Activated B cell treated with CpG ODN at 0.5 μM for 24 hours (primary cell): ENCODE results near the gene APOA5. TPM values are rescaled to one million over a fixed set of nuclear protein-coding genes. Genes with fewer than 3 reads are reported as not detected.

ENCODE experiments used
- ATAC-seq: fragments of 200-7000 bp; cut with Tn5 transposase; one replicate; pipeline ENCODE4 v1.10.0; 2021; ENCODE audit warnings: low read depth, mild to moderate bottlenecking, moderate library complexity
- CTCF ChIA-PET: fragments of 350-600 bp; sonication (Branson Sonifier 250); formaldehyde crosslinking; loops from one replicate; lab custom pipeline; 2021; ENCODE audit warnings: antibody characterized with exemption; lab: Charles Lee
- POLR2A ChIA-PET: fragments of 350-600 bp; sonication (Branson Sonifier 250); formaldehyde crosslinking; loops from one replicate; lab custom pipeline; 2021; ENCODE audit warnings: antibody characterized with exemption; lab: Charles Lee
- DNase-seq: peaks from one replicate; pipeline ENCODE4 v3.0.0; 2022
- H3K27ac Mint-ChIP-seq: one replicate; pipeline ENCODE4 v1.8.0; 2020; ENCODE audit warnings: mixed read lengths
- H3K27me3 Mint-ChIP-seq: one replicate; pipeline ENCODE4 v1.8.0; 2021; ENCODE audit warnings: mixed read lengths
- H3K36me3 Mint-ChIP-seq: one replicate; pipeline ENCODE4 v1.8.0; 2021; ENCODE audit warnings: low read depth, mixed read lengths
- H3K4me1 Mint-ChIP-seq: one replicate; pipeline ENCODE4 v1.8.0; 2021; ENCODE audit warnings: mixed read lengths
- H3K4me3 Mint-ChIP-seq: one replicate; pipeline ENCODE4 v1.8.0; 2020; ENCODE audit warnings: mild to moderate bottlenecking, mixed read lengths
- H3K9me3 Mint-ChIP-seq: one replicate; pipeline ENCODE4 v1.8.0; 2020; ENCODE audit warnings: mixed read lengths
- intact Hi-C: fragments of 100-400 bp; cut with micrococcal nuclease; formaldehyde crosslinking; loops from one replicate; pipeline ENCODE4 v1.15.1; 2024
- total RNA-seq: library from RNA; stranded (reverse); gene quantifications from 2 replicates; pipeline ENCODE4 v1.2.3, GENCODE V29; 2022
- TF ChIP-seq, protein P1 (sequence below): fragments of 200-600 bp; IDR thresholded peaks from one replicate; pipeline ENCODE4 v1.8.0; 2022; ENCODE audit warnings: antibody characterized with exemption, mild to moderate bottlenecking

The APOA5 gene
- total RNA-seq, 1 donor from 2014 or later: not detected

DNA sequence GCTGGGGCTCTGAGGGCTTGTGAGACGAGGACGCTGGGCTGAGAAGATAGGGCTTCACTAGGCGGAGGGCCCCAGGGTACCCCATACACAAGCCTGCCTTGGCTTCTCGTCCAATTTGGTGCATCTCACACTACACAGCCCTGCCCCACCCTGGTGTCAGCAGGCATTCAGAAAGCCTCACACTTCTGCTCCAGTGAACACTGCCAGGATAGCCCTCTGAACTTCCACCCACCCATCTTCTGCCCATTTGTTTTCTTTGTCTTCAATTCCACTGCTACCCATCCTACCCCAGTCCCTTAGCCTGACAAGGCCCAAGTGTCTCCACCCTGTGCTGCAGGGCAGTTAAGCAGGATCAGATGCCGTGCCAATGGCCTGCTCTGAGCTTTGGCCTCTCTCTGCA lies 17.0 kb downstream of the APOA5 start:
- H3K36me3 Mint-ChIP-seq: peaks cover 48% of the 10 kb centered on the region
- no peak overlapping the region for H3K27ac Mint-ChIP-seq
- TF ChIP-seq, protein P1, sequence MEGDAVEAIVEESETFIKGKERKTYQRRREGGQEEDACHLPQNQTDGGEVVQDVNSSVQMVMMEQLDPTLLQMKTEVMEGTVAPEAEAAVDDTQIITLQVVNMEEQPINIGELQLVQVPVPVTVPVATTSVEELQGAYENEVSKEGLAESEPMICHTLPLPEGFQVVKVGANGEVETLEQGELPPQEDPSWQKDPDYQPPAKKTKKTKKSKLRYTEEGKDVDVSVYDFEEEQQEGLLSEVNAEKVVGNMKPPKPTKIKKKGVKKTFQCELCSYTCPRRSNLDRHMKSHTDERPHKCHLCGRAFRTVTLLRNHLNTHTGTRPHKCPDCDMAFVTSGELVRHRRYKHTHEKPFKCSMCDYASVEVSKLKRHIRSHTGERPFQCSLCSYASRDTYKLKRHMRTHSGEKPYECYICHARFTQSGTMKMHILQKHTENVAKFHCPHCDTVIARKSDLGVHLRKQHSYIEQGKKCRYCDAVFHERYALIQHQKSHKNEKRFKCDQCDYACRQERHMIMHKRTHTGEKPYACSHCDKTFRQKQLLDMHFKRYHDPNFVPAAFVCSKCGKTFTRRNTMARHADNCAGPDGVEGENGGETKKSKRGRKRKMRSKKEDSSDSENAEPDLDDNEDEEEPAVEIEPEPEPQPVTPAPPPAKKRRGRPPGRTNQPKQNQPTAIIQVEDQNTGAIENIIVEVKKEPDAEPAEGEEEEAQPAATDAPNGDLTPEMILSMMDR: no peak
- H3K4me3 Mint-ChIP-seq: no peak overlapping the region
- CTCF ChIA-PET: interaction anchor here (2.1 kb wide), 1 partner anchor 17 kb away, joined by 6 read pairs; the partner anchor contains the start of gene APOA5
- intact Hi-C loops: loop anchor here (5.0 kb wide), 2 partner anchors 78 to 323 kb away; partner anchors contain the start of gene SIK3
- POLR2A ChIA-PET: interaction anchor here (0.6 to 7.4 kb wide), 3 partner anchors 12 to 61 kb away, joined by 4 to 52 read pairs (median 6); partner anchors contain the start of gene ZPR1
- no peaks in the 10 kb centered on the region for H3K27me3 Mint-ChIP-seq
- ATAC-seq: no peak
- no peaks in the 10 kb centered on the region for H3K9me3 Mint-ChIP-seq
- H3K4me1 Mint-ChIP-seq: peaks cover 34% of the 10 kb centered on the region
- DNase-seq: no peak

DNA sequence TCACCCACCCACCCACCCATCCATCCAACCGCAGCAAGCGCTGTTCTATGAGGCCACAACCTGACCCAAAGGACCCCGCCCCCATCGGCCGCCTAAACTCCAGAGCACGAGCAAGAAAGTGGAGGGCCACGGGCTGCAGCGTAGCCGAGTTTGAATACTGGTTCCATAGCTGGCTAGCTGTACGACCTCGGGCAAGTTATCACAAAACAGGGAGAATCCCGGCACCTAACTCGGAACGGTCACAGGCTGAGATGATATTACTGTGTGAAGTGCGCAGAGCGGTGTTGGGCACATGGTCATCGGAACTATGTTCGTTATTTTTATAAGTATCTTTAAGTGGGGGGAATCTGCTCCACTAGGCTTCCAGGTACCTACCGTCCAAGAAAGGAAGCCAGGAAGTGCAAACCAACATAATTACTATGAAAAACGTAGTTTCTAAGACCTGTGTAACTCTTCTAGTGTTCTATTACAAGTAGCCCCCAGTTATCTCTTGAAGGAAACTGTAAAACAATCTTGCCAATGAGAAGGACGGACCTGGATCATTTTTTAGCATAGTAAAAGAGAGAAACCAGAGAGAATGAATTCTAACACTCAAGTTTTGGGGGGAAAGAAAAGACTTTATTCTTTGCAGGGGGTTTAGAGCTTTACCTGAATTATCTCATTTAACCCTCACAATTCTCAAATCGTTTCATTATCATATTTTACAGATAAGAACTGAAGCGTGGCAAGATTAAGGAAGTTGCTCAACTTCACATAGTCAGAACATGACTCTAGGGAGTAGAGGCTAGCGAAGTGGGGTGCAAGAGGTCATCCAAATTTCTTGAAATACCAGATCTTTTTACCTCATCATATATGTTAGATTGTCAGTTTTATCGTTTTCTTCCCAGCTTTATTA lies 18.2 kb downstream of the APOA5 start:
- peaks cover 37% of the 10 kb centered on the region for H3K4me1 Mint-ChIP-seq
- DNase-seq: no peak

DNA sequence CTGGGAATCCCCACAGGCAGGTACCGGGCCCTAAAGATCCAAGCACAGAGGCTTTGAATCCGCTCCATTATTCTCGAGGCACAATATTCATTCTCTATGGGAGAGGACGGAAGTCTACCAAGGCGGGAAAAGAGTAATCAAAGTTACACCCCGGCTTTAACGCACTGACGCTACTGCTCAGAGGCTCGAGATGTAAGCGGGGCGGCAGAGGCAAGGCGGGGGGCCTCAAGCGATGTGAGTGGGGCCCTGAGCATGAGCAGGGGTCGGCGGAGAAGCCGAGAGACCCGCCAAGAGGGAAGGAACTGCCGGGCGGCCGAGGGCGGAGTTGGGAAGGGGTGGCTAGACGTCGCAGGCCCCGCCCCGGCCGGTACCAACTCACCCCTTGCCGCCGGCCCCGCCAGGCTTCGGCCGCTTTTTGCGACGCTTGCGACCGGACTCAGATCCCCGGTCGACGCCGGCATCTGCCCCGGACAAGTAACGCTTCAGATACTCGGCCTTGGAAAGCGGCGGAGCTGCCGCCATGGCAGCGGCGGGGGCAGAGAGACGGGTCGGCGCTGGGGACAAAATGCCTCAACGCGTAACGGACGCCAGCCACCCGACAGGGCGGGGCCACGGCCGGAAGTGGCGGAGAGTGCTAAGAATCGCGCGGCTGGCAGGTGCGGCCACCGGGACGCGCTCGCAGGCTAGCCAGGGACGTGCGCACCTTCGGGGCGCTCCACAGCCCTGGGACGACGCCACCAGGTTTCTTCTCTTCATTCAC lies 19.1 kb downstream of the APOA5 start, which contains the start of gene BUD13:
Gene BUD13, minus strand, starts transcription at position 545 of the 760 bp plus-strand sequence. Its CDS starts 23 bp downstream, at position 522.
- Mint-ChIP-seq H3K27ac (peak within 1 kb of the TSS; percentile 96), H3K27me3 (no peaks in the 10 kb centered on the region), H3K36me3 (peaks cover 38% of the 10 kb centered on the region), H3K9me3 (no peaks in the 10 kb centered on the region), H3K4me1 (peaks cover 37% of the 10 kb centered on the region), H3K4me3 (peak within 1 kb of the TSS; percentile 98)
- peak; percentile 96 for DNase-seq
- TF ChIP-seq, protein P1: no peak
- ATAC-seq: peak; percentile 89
- ChIA-PET CTCF (interaction anchor here (0.6 to 2.1 kb wide), 2 partner anchors 15 to 19 kb away, joined by 3 to 6 read pairs; partner anchors contain the start of gene APOA5), POLR2A (interaction anchor here (0.5 to 7.4 kb wide), 8 partner anchors 12 to 459 kb away, joined by 3 to 52 read pairs (median 4); partner anchors contain the start of genes PAFAH1B2, PCSK7 and ZPR1)
- intact Hi-C loops: loop anchor here (1.0 to 5.0 kb wide), 7 partner anchors 16 to 555 kb away; partner anchors contain the start of genes CEP164, SIDT2, SIK3 and ZPR1

More for the DNA sequence above, 18.2 kb downstream of the APOA5 start:
- Mint-ChIP-seq H3K4me3 (peak overlapping the region; percentile 98), H3K27ac (peak overlapping the region; percentile 96), H3K9me3 (no peaks in the 10 kb centered on the region), H3K36me3 (peaks cover 43% of the 10 kb centered on the region), H3K27me3 (no peaks in the 10 kb centered on the region)
- intact Hi-C loops: loop anchor here (1.0 to 5.0 kb wide), 7 partner anchors 15 to 554 kb away; partner anchors contain the start of genes CEP164, SIDT2, SIK3 and ZPR1
- ATAC-seq: peak; percentile 20
- ChIA-PET POLR2A (interaction anchor here (0.6 to 7.4 kb wide), 7 partner anchors 11 to 458 kb away, joined by 3 to 52 read pairs (median 5); partner anchors contain the start of genes PAFAH1B2, PCSK7 and ZPR1), CTCF (interaction anchor here (0.6 to 2.1 kb wide), 2 partner anchors 14 to 18 kb away, joined by 3 to 6 read pairs; partner anchors contain the start of gene APOA5)
- TF ChIP-seq, protein P1: no peak

DNA sequence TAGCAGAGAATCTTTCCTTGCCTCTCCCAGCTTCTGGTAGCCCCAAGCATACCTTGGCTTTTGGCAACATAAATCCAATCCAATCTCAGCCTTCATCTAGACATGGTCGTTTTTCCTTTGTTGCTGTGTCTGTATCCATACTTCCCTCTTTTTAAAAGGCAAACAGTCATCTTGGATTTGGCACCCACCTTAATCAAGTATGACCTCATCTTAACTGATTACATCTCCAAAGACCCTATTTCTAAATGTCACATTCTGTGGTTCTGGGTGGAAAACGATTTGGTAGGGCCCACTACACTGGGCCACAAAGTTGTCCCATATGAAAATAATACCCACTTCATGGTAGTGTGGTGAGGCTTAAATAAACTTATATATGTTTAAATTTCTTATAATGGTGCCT lies 19.7 kb downstream of the APOA5 start:
- H3K4me1 Mint-ChIP-seq: peaks cover 37% of the 10 kb centered on the region
- H3K4me3 Mint-ChIP-seq: peak overlapping the region; percentile 98
- TF ChIP-seq, protein P1: no peak
- H3K27me3 Mint-ChIP-seq: no peaks in the 10 kb centered on the region
- POLR2A ChIA-PET: interaction anchor here (0.9 to 7.4 kb wide), 3 partner anchors 15 to 556 kb away, joined by 3 to 52 read pairs (median 5); partner anchors contain the start of genes CEP164 and ZPR1
- DNase-seq (no peak), ATAC-seq (no peak)
- intact Hi-C loops: loop anchor here (2.0 to 5.0 kb wide), 3 partner anchors 80 to 407 kb away; partner anchors contain the start of genes SIDT2 and SIK3
- no peaks in the 10 kb centered on the region for H3K9me3 Mint-ChIP-seq
- CTCF ChIA-PET: interaction anchor here (1.2 kb wide), 1 partner anchor 29 kb away, joined by 3 read pairs; no protein-coding TSS in a partner anchor
- H3K36me3 Mint-ChIP-seq: peaks cover 31% of the 10 kb centered on the region
- H3K27ac Mint-ChIP-seq: peak overlapping the region; percentile 96
